T-helper 1 cell (primary cell): ENCODE data around the gene GPC6.

Experiments
- DNase-seq, 5 donors: peaks; one replicate each; pipeline ENCODE4 v3.0.0-alpha.2; 2012 to 2020

The GPC6 gene

DNA sequence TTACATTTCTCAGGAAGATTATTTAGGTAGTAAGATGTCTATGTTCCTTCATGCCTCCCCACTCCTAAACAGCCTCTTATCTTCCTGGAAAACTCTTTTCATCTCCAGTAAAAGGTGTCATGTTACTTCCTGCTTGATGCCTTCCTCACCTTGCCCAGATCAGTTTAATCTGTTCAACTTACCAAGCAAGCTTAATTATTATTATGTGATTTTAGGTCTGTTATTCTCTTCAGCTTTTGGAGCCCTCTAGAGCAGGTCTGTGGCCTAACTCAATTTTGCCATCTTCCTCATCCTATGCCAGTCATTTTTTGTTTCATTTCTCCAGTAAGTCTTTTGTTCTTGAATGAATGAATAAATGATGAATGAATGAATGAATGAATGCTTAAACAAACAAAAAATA is 724.5 kb downstream of the GPC6 start:
- DNase-seq: no peak

DNA sequence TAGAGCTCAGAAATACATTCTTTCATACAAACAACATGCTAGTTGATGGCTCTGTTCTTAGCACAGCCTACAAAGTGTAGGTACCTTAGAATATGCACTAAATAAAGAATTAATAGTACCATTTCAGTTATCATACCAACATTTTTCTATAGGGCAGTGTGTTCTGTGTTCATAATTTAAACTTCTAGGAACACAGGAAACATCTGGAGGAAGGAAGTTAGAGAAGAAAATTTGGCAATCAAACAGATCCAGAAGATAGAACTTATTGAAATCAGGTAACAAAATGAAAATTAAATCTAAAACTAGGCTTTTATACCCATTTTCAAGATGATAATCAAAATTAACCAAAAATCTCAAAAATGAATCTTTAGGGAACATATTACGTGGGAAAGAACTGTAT is 725.3 kb downstream of the GPC6 start:
- no peak for DNase-seq

DNA sequence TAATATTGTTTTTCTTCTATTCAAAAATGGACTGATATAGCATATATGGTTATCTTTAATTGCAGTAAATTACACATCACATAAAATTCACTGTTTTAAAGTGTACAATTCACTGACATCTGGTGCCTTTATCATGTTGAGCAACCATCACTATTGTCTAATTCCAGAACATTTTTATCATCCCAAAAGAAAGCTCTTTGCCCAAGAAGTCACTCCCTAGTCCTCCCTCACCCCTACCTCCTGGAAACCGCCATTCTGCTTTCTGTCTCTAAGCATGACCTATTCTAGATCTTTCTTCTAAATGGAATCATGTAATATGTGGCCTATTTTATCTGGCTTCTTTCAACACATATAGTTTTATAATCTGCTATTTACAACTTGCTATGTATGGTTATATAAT is 727.2 kb downstream of the GPC6 start:
- no peak for DNase-seq

DNA sequence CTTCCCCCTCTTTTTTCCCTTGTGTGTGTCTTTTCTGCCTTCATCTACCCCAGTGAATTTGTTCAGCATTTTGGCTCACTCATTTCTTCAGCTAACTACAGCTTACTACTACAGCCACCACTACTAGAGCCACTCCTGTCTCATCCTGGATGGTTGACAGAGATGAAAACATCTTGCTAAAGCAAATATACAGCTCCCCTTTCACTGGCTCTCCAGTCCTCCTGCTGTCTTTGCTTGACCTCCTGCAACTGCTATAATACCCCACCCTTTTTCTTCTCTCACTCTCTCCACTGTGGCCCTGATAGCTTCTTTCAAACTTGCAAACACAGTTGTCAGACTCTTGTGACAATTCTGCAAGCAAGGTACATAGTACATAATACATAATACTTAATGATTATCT is 729.3 kb downstream of the GPC6 start:
- no peak for DNase-seq

DNA sequence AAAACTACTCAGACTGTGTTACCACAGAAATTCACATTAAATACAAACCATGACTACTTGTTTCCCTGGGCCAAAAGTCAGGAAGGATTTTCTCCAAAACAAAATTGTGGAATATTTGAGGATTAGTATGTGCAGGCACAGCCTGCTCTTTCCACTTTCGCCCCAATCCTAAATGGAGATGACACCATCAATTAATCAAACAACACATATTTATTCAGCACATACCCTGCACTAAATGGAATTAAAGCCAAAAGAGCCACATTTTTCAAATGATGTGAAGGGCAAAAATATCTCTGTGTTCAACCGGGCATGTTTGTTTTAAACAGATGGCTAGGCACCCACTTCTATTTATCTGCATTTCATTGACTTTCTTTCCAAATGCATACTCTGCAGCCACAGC is 729.8 kb downstream of the GPC6 start:
- no peak for DNase-seq

DNA sequence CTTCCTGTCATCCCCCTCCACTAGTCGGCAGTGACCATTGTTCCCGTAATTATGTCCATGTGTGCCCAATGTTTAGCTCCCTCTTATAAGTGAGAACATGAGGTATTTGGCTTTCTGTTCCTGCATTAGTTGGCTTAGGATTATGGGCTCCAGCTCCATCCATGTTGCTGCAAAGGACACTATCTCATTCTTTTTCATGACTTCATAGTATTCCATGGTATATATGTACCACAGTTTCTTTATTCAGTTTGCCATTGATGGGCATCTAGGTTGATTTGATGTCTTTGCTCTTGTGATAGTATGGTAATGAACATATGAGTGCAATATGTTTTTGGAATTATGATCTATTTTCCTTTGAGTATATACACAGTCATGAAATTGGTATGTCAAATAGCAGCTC is 730.8 kb downstream of the GPC6 start:
- no peak for DNase-seq

DNA sequence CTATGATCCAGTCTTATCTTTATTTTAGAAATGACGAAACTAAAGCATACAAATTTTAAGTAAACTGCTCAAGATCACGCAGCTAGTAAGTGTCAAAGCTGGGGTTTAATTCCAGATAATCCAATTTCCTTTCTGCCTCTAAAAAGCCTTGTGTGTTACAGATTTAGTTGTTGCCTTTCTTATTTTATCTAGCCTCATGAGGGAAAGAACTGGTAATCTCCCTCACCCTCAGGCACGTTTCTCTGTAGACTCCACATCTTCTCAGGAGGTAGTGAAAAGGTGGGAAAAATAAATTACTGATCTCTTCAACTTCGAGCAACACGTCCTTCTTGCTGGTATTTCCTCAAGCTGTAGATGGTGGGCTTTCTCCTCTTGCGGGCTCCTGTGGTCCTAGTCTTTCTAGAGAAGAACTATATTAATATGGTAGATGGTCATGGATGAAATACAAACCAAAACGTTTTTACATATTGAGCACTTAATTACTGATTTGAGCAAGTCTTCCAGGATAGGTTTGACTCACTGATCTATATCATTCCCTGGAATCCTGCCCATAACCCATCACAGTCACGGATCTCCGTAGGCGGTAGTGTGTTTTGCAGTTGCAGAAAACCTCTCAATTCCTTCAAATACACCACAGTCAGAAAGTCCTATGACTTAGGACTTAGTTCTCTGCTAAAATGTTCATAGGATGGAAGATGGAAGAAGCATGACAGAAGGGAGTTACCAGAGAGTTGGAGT is 733.4 kb downstream of the GPC6 start:
- DNase-seq: no peak

DNA sequence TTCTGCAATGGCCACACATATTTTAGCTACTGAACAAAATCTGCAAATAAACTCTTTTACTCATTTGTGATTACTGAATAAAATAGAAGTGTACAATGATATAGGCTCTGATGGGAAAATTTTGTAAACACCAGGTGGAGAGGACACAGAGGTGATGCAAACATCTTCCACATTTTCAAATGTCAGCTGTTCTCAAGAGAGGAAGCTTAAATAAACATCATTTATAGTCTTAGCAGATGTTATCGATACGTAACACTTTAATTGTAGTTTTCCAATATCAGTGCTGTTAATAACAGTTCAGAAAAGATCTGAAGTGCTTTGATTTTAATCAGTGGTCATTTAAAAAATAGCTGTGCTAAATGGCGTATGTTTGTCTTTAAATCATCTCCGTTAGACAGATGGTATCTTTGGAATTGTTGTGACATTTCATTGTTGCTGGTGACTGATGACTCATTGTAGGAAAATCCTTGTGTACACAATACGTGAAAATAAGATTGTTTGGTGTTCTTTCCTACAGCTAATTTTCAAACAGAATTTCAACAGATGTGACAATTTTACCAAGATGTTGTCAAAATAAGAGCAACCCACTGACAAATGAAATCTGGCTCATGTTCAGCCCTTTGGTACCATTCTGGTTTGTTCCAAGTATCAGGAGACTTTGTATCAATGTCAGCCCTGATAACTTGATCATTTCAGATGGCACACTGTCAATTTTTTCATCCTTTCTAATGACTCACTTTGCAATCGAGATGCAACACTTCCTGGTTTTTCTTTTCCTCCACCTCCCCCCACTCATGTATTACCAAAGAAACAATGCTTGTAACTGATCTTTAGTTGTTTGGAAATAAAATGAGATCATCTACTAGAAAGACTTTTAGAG is 736.9 kb downstream of the GPC6 start:
- no peak for DNase-seq

DNA sequence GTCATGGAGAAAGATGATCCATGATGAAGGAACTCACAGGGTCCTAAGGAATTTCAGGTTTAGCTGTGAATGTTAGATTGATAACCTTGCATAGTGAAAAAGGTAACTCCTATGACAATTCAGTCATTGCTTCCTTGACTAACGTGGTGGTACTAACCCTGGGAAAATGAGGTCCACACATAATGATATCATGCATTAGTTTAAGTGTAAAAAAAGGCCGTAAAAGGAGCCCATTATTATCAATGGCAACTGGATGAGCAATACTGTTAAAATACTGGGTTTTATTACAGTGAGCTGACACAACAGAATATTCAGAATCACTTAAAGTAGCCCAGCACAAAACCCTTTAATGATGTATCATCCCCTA is 737.5 kb downstream of the GPC6 start:
- no peak for DNase-seq

DNA sequence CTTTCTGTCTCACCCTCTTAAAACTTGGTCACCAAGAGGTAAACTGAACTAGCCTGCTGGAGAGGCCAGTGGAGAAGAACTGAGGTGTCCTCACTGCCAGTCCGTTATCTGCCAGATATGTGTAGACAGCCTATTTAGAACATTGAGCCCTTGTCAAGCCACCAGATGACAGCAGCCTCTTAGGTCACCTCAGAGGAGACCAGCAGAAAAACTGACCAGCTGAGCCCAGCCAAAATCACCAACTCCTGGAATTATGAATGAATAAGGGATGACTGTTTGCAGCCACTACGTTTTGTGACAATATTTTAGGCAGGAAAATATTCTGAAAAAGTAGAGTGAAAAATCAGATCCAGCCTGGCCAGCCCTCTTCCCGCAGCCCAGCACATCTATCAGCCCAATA is 739.0 kb downstream of the GPC6 start:
- DNase-seq: no peak

DNA sequence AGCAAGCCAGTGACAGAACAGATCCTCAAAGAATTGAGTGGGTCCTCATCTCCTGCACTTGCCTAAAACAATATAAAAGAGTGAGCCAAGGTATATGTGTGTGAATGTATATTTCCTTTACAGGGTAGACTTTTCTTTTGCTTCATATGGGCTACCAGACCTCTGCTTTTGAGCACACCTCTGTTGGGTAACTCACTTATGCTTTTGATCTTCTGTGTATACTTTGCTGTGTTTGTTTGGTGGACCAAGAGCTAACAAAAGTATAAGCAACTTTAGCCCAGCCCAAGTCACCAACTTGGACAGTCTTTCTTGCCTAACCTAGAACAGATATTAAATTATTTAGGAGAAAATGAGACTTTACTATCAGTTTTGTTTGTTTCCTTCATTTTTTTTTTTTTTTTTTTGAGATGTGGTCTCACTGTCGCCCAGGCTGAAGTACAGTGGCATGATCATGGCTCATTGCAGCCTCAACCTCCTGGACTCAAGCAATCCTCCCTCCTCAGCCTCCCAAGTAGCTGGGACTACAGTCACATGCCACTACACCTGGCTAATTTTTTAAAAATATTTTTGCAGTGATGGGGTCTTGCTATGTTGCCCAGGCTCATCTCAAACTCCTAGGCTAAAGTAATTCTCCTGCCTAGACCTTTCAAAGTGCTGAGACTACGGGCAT is 739.8 kb downstream of the GPC6 start:
- no peak for DNase-seq

DNA sequence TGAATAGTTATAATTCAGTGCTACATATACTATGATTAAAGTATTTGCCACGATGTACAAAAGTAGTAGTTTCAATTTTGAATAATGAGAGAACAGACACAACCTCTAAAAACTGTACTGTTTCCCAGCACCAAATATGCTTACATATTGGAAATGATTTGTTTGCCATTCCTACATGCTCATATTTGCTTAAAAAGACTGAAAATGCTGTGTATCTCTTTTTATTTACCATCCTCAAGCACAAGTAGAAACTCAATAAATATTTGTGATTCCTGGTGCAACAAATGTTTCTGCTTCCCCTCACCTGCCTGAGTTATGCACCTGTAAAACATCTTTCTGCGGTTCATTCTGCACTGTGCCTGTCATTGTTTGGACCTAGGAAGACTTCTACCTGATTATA is 740.7 kb downstream of the GPC6 start:
- DNase-seq: no peak

DNA sequence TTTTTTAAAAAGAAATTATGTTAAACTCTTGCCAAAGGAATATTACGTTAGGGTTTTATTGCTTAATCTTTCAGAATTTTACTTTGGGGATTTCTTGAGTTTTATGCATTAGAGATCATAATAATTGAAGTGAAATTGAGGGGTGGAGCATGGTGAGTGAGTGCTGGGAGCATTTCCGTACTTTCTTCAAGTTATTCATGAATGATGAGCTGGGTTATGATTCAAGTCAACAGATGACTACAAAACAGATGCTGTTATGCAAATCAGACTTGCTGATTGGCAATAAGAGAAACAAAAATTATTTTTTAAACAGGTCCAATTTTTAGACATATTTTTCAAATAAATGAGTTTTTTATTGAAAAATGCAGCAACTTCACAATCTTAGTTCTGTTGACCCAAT is 748.6 kb downstream of the GPC6 start:
- no peak for DNase-seq

DNA sequence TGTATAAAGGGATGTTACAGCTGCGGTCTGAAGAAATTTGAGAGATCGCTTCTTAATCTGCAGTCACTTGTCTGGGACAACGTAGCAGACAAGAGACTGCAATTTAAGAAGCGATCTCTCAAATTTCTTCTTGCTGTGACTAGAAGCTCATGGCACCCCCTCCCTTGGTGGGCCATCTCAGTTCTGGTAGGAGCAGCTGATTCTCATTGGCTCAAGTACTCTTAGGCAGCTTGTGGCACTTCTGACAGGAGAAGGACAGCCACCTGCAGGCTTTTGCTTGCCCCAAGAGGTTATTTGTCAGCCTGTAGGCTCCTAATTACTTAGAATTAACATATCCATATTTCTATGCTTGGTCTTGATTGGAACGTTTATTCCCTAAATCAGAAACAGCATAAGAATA is 749.9 kb downstream of the GPC6 start:
- no peak for DNase-seq

DNA sequence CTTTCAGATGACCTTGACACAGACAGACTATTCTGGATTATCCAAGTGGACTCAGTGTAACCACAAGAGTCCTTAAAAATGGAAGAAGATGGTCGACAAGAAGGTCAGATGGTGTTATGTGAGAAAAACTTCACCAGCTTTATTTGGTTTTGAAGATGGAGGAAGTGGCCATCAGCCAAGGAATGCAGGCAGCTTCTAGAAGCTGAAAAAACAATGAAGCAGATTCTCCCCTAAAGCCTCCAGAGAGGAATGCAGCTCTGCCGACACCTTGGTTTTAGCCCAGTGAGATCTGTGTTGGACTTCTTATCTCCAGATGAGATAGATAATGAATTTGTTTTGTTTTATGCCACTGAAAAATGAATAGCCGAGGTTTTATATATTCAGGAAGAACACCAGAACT is 751.4 kb downstream of the GPC6 start:
- DNase-seq: no peak

DNA sequence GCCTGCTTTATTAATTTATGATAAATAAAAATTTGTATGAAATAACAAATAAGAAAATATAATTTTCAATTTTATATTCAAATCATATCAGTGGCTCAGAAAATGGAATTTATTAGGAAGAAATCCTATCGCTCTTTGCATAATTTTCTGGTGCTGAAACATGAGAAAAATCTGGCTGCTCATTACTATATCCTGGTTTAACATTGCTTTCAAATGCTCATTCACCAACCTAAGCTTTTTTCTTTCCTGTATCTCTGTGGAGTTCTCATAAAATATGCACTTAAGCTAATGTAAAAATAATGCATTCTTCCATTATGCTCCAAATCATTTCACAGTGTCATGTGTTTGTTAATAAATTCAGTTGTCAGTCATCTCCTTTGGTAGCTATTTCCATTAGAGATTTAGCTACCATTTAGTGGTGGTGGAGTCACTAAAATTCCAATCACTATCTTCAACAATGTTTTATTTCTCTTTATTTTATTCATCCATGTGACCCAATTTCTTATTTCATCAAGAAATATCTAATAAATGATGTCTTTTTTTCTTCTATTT is 754.9 kb downstream of the GPC6 start:
- DNase-seq: no peak

DNA sequence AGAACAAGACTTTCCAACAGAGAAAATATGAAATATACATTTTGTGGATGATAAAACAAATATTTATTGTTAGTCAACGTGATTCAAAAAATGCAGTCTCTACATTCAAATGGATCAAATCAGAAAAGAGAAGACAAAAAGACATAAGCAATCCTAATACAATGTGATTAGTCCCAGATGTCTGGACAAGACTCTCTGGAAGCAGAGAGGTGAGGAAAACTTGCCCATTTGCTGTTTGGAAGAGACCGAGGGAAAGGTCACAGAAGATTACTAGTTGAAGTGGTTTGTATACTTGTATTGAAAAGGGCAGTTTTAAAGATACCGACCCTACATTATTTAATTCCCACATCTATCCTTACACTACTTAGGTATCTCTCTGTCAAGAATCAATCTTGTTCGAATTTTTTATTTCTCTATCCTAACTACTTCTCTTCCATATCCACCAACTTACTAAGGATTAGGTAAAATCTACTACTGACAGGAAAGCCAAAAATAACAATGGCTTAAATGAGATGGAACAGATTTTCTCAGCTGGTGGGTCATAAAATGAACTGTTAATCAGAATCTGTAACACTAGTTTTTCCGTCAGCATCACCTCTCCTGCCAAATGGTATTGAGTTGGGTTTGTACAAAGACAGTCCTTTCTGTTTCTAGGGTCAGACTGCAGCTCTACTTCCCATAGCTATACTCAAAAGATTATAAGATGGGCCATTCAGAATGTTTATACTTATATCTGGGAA is 755.7 kb downstream of the GPC6 start:
- DNase-seq: no peak

DNA sequence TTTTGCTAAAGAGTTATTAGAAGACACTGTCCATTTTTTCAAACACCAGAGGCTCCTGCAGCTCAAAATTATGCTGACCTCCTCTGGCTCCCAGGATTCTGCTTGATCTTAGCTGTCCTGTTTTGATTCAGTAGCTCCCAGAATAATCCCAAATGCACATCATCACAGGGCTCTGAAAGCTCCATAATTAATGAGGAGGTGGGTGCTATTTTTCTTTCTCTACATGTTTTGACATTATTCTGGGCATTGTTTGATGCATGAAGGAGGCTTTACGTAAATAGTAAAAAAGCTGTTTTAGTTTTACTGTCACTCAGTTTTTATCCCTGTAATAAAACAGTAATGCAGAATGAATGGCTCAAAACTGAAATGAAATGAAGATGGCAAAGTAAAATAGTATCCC is 757.4 kb downstream of the GPC6 start:
- no peak for DNase-seq

DNA sequence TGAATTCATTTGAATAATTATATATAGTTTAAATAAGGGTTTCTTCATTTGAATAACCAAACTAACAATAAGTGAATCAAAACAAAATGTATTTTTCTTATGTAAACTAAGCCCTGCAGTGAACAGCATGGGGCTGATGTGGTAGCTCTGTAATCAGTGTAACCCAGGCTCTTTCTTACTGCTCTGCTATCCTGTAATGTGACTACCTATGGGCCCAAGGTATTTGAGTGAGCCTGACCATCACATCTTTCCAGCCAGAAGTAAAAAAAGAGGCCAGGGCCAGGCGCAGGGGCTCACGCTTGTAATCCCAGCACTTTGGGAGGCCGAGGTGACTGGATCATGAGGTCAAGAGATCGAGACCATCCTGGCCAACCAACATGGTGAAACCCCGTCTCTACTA is 758.3 kb downstream of the GPC6 start:
- no peak for DNase-seq

DNA sequence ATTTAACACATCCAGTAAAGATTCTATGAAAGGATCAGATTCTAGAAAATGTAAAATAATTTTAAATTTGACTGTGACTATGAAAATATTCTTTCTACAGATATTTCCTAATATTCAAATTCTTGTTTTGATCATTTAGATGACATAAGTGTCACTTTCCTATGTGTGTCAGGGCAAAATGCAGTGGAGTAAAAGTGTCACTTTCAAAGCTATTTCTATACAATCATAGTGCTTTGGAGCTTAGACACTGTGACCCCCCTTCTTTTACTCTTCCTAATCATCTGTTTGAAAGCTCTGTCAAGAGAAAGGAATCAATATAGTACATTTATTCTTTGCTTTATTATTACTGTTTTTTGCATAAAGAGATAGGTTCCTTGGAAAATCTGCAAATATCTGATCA is 760.9 kb downstream of the GPC6 start:
- DNase-seq: no peak

DNA sequence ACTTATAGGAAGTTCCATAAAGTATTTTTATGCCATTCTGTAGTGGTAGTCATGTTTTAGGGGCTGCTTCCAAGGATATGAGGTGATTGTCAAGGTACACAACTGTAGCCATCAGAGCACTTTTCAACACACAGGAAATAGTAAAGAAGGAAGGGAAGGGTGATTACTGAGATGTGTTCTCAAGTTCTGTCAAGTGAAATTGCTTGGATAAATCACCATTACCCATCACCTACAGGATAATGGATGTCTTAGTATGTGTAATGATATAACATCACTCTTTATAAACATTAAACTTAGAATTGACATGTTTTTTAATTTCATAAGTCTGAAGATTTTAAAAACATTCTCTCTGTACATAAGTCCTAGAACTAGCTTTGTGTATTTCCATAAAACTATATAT is 765.0 kb downstream of the GPC6 start:
- DNase-seq: no peak

DNA sequence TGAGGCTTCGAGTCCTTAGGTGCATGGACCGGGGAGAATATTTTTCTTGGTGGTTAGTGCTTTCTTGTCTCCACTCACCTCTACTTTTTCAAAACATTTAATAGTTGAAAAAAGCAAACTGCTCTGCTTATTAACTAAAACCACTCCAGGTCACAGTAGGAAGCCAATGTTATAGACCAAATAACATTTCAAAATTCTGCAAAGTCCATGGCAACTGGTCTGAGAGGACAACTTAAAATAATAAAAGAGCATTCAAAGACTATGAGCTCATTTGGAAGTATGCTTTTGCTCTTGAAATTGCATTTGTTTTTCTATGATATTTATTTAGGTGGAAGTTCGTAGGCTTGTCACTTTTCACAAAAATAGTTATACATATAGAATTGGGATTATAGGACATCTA is 769.9 kb downstream of the GPC6 start:
- DNase-seq: no peak

DNA sequence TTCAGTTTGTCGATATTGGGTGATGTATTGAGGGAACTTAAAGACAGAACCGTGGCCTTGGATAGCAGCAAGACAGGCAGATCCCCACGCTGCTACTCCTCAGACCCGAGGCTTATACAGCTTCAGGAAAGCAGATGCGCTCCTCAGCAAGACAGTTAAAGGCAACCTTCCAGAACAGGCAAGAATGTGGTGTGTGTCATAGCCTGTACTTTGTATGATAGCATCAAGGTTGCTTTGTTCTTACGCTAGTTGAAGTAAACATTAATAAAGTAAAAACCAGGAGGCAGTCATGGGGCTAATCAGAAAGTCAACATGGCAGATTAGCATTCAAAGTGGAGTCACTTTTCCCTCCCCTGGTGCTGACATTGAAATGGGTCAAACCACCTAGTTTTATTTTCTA is 779.7 kb downstream of the GPC6 start:
- no peak for DNase-seq
